GM19324 (cell line): ENCODE measurements around the gene CARMIL1.
A peak's percentile ranks its signal among the peaks of the same experiment; 100 is the strongest.

Experiments
- ATAC-seq: cut with Tn5 transposase; IDR thresholded peaks from one replicate; pipeline ENCODE4 v1.9.1; 2021; ENCODE audit warnings: mild to moderate bottlenecking, moderate library complexity; ENCODE audit not compliant: unreplicated experiment, low FRiP score

Gene CARMIL1

DNA sequence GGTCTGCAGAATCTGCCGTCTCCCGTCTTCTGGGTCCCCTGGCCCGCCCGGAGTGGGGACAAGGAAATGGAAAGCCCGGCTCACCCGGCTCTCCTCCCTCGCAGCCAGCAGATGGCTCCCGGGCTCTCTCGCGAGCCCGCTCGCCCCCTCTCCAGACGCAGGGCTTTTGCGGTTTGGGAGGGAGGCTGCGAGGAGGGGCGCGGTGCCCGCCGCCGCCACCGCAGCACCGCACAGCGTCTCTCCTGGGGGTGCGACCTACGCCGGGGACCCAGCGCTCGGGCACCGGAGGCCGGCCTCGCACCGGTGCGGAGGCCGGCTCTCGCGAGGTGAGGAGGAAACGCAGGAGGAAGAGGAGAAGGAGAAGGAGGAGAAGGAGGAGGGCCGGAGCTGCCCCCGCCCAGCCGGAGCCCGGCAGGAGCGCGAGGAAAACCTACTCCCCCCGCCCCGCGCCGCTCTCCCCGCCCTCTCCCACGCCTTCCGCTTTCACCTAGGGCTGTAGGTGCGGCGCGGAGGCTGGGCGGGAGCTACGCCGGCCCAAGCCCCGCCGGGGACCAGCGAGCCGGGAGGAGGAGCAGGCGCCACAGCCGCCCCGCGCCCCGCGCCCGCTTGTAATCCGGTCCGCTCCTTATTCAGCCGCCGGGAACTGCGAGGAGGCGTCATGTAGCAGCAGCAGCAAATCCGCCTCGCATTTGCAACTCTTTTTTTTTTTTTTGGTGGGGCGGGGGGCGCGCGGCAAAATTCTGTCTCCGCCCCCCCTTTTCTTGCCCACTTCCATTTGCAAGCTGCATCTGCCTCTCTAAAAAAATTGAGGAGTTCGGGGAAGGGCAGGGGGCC is at the start of gene CARMIL1:
Gene CARMIL1, plus strand, starts transcription at position 461 of the 834 bp plus-strand sequence. CDS start 422 bp downstream, outside the sequence.
- peak; percentile 85 for ATAC-seq

- ATAC-seq: no peak
These were observed 49.4 kb upstream of the CARMIL1 start for GRCh38 chr6:25229671-25230321.

- no peak for ATAC-seq
These were observed 46.7 kb upstream of the CARMIL1 start for GRCh38 chr6:25232479-25232878.

GRCh38 chr6:25233226-25233625 is 45.9 kb upstream of the CARMIL1 start:
- ATAC-seq: no peak

GRCh38 chr6:25237579-25237978 is 41.6 kb upstream of the CARMIL1 start:
- no peak for ATAC-seq

GRCh38 chr6:25239059-25239458 is 40.1 kb upstream of the CARMIL1 start:
- no peak for ATAC-seq

DNA sequence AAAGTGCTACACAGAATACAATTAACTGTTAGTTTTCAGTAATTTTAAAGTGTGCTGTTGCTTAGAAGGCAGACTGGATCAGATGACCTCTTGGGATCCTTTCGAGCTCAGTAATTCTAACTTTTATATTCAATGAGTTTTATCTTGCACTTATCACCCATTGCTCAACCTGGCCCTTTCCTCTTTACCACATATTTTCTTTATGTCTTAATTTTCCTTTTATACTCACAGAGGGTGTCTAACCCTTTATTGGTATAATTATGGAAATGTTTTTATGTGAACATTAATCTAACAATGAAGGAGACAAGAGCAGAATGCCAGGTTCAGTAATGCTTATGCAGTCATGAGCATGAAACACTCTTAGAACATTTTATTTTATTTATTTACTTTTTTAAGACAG is 39.7 kb upstream of the CARMIL1 start:
- ATAC-seq: no peak

GRCh38 chr6:25242567-25242966 is 36.6 kb upstream of the CARMIL1 start:
- ATAC-seq: no peak

DNA sequence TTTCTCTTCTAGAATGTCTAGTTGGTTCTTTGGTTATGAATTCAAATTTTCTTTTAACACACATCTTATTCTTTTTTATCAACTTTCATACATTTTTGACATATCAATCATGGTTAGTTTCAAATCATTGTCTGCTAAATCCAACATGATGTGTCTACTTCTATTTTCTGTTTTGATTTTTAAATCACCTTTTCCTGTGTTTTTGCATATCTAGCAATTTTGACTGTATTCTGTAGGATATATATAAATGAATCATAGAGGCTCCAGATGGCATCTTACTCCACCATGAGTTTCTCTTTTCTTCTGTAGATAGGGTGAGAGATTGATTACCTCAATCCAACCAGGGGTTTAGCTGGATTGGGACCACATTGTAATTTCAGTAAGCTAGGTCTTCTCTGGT is 34.3 kb upstream of the CARMIL1 start:
- no peak for ATAC-seq

- no peak for ATAC-seq
These were observed 31.1 kb upstream of the CARMIL1 start for GRCh38 chr6:25248123-25248522.

GRCh38 chr6:25249133-25249532 is 30.0 kb upstream of the CARMIL1 start:
- ATAC-seq: no peak

- ATAC-seq: no peak
These were observed 28.3 kb upstream of the CARMIL1 start for GRCh38 chr6:25250878-25251277.

- no peak for ATAC-seq
These were observed 27.7 kb upstream of the CARMIL1 start for GRCh38 chr6:25251426-25251825.

GRCh38 chr6:25253351-25253750 is 25.8 kb upstream of the CARMIL1 start:
- no peak for ATAC-seq

GRCh38 chr6:25254671-25255070 is 24.5 kb upstream of the CARMIL1 start:
- ATAC-seq: no peak

DNA sequence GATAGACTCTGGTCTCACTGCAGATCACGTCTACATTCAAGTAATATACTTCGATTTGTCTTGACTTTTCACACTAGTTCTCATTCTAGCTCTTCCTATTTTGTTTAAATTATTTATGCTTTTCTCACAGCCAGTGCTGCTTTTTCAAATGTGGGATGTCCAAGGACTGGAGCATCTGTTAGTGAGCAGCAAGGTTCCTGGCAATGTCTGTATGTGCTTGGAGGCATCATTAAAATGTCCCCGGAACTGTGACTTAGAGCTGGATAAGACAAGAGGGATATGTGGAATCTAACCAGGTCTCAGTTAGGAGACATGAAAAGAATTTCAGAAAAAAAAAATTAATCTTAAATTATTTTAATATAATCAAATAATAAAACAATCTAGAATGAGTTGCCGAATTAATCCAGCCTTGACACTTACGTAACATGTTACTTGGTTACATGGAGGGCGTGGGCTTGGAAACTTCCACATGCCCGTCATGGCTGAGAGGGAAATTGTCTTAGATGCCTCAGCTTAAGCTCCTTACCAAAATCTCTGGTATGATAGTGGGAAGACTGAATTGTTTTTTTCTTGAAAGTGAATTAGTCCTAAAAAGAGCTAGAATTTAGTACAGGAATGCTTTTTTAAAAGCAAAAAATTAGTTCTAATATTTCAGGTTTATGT is 21.4 kb upstream of the CARMIL1 start:
- no peak for ATAC-seq

GRCh38 chr6:25259756-25260155 is 19.4 kb upstream of the CARMIL1 start:
- no peak for ATAC-seq

GRCh38 chr6:25263657-25264056 is 15.5 kb upstream of the CARMIL1 start:
- ATAC-seq: no peak

GRCh38 chr6:25266456-25267100 is 12.6 kb upstream of the CARMIL1 start:
- ATAC-seq: no peak

DNA sequence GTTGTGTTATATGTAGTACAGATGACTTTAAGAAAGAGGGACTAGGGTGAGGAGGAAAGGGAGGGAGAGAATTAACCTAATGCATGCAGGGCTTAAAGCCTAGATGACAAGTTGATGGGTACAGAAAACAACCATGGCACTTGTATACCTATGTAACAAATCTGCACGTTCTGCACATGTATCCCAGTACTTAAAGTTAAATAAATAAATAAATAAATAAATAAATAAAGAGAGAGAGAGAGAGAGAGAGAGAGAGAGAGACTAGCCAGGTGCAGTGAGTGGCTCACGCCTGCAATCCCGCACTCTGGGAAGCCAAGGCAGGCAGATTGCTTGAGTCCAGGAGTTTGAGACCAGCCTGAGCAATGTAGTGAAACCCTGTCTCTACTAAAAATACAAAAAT is 11.5 kb upstream of the CARMIL1 start:
- no peak for ATAC-seq

DNA sequence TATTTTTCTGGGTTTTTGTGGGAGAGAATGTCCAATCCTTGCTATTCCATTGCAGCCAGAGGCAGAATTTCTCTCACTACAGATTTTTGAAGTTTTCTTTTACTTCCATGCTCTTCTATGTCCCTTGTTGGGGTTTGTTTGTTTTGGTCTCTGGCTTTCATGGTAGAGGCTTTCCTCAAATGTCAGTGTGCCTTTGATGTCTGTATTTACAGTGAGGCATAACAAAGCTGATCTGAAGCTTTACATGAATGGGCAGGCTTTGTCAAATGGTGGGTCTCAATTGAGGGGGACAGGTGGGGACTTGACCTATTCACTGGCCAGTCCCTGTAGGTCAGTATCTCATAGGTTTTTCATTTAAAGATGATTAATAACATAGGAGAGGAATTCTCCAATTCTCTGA is 8.6 kb upstream of the CARMIL1 start:
- no peak for ATAC-seq
